Memory B cell (primary cell): ENCODE results near the gene SCYGR4.

ENCODE experiments used
- ATAC-seq: fragments of 150-1000 bp; cut with Tn5 transposase; 2 replicates; pipeline ENCODE4 v1.10.0; 2021; ENCODE audit warnings: low read depth, mild to moderate bottlenecking, moderate library complexity
- DNase-seq, 2 donors: peaks; one replicate each; pipeline ENCODE4 v3.0.0; 2022; ENCODE audit warnings: low spot score in 2 of 2
- H3K27ac Mint-ChIP-seq: one replicate; pipeline ENCODE4 v1.8.0; 2022; ENCODE audit warnings: mild to moderate bottlenecking, moderate library complexity, mixed read lengths
- H3K27me3 Mint-ChIP-seq: one replicate; pipeline ENCODE4 v1.8.0; 2022; ENCODE audit warnings: mixed read lengths
- H3K36me3 Mint-ChIP-seq: one replicate; pipeline ENCODE4 v1.8.0; 2022; ENCODE audit warnings: mild to moderate bottlenecking, mixed read lengths
- H3K4me1 Mint-ChIP-seq: one replicate; pipeline ENCODE4 v1.8.0; 2022; ENCODE audit warnings: mixed read lengths
- H3K4me3 Mint-ChIP-seq: one replicate; pipeline ENCODE4 v1.8.0; 2022; ENCODE audit warnings: mild to moderate bottlenecking, moderate library complexity, mixed read lengths
- H3K9me3 Mint-ChIP-seq: one replicate; pipeline ENCODE4 v1.8.0; 2022; ENCODE audit warnings: mixed read lengths

SCYGR4 gene

DNA sequence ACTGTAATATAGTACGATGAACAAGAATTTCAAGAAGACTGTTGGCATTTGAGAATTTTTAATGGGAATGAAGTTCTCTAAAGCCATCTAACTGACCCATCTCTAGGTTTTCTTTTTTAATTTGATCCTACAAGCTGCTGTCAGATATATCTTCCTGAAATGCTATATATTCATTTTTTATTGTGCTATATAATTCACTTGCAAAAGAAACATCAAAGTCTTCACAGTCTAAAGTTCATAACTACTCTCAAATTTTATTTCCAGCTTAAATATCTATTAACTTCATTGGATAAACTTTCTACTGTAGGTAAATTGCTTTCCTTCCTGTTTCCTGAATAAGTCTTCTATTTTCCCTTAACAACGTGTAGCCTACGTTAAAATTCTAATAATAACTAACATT, 14.9 kb upstream of the SCYGR4 start:
- no peak overlapping the region for H3K4me3 Mint-ChIP-seq
- no peak for DNase-seq
- no peaks in the 10 kb centered on the region for H3K9me3 Mint-ChIP-seq
- H3K27me3 Mint-ChIP-seq: peaks cover 18% of the 10 kb centered on the region
- no peaks in the 10 kb centered on the region for H3K36me3 Mint-ChIP-seq
- ATAC-seq: no peak
- no peaks in the 10 kb centered on the region for H3K4me1 Mint-ChIP-seq
- H3K27ac Mint-ChIP-seq: no peak overlapping the region

GRCh38 chr2:227606476-227606875, 10.8 kb upstream of the SCYGR4 start:
- H3K27ac Mint-ChIP-seq: no peak overlapping the region
- H3K4me1 Mint-ChIP-seq: peaks cover 9% of the 10 kb centered on the region
- no peak overlapping the region for H3K4me3 Mint-ChIP-seq
- DNase-seq: no peak
- no peaks in the 10 kb centered on the region for H3K36me3 Mint-ChIP-seq
- peaks cover 12% of the 10 kb centered on the region for H3K27me3 Mint-ChIP-seq
- ATAC-seq: no peak
- H3K9me3 Mint-ChIP-seq: no peaks in the 10 kb centered on the region

- Mint-ChIP-seq H3K27ac (no peak overlapping the region), H3K4me1 (peaks cover 9% of the 10 kb centered on the region), H3K4me3 (no peak overlapping the region), H3K9me3 (no peaks in the 10 kb centered on the region), H3K36me3 (no peaks in the 10 kb centered on the region), H3K27me3 (peaks cover 13% of the 10 kb centered on the region)
- DNase-seq: no peak
- ATAC-seq: no peak
Observed at GRCh38 chr2:227607941-227608340, 9.4 kb upstream of the SCYGR4 start.

DNA sequence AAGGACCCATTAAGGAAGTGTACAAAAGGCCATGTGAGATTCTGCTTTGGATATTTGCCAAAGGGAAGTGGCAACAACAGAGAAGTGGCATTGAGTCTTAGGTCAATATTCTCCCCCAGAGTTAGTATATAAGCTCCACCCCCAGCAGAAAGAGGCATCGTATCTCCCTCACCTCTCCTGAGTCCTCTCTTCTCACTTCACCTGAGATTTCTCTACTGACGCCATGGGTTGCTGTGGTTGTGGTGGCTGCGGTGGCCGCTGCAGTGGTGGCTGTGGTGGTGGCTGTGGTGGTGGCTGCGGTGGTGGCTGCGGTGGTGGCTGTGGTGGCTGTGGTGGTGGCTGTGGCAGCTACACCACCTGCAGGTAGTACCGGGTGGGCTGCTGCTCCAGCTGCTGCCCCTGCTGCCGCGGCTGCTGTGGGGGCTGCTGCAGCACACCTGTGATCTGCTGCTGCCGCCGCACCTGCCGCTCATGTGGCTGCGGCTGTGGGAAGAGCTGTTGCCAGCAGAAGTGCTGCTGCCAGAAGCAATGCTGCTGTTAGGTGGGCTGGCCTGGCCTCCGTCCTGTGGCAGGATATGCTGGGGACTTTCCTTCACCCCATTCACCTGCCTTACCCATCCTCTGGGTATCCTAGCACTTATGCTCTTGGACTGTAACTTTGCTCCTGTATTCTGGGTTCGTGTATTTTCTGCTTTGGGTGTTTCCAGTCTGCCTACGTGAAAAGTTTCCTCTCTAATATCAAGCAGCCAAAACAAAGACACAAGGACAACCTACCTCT, 8.5 kb upstream of the SCYGR4 start:
- peaks cover 9% of the 10 kb centered on the region for H3K4me1 Mint-ChIP-seq
- H3K4me3 Mint-ChIP-seq: no peak overlapping the region
- peak overlapping the region; percentile 81 for H3K27ac Mint-ChIP-seq
- H3K9me3 Mint-ChIP-seq: no peaks in the 10 kb centered on the region
- DNase-seq: peak; percentile 26 to 38
- ATAC-seq: peak; percentile 93
- peaks cover 13% of the 10 kb centered on the region for H3K27me3 Mint-ChIP-seq
- no peaks in the 10 kb centered on the region for H3K36me3 Mint-ChIP-seq

GRCh38 chr2:227610123-227610522, 7.2 kb upstream of the SCYGR4 start:
- Mint-ChIP-seq H3K9me3 (no peaks in the 10 kb centered on the region), H3K27ac (no peak overlapping the region), H3K4me3 (no peak overlapping the region), H3K4me1 (peaks cover 9% of the 10 kb centered on the region), H3K27me3 (peaks cover 11% of the 10 kb centered on the region), H3K36me3 (no peaks in the 10 kb centered on the region)
- DNase-seq (no peak), ATAC-seq (no peak)

- Mint-ChIP-seq H3K27me3 (peaks cover 16% of the 10 kb centered on the region), H3K9me3 (no peaks in the 10 kb centered on the region), H3K4me3 (no peak overlapping the region), H3K27ac (no peak overlapping the region), H3K36me3 (no peaks in the 10 kb centered on the region), H3K4me1 (peaks cover 9% of the 10 kb centered on the region)
- DNase-seq (no peak), ATAC-seq (no peak)
Observed at GRCh38 chr2:227612546-227613271, 4.6 kb upstream of the SCYGR4 start.

DNA sequence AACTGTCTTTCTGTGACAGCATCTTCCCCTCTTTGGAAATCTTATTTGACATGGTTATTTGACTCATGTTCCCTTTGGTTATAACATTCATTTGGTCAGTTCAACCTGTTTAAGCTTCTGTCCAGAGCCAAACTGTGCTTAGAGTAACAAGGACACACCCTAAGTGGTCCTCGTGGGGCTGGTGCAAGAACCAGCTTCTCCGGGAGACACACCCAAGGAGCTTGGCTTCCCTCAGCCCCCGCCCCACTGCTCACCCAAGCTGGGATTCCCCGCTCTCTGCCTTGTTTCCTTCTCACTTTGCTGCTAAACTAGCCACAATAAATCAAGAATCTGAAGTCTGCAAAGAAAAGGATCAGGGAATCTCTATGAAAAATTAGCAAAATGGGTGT, 4.0 kb upstream of the SCYGR4 start:
- Mint-ChIP-seq H3K4me3 (no peak overlapping the region), H3K4me1 (peaks cover 9% of the 10 kb centered on the region), H3K27me3 (peaks cover 21% of the 10 kb centered on the region), H3K36me3 (no peaks in the 10 kb centered on the region), H3K27ac (no peak overlapping the region), H3K9me3 (no peaks in the 10 kb centered on the region)
- DNase-seq (no peak), ATAC-seq (no peak)

DNA sequence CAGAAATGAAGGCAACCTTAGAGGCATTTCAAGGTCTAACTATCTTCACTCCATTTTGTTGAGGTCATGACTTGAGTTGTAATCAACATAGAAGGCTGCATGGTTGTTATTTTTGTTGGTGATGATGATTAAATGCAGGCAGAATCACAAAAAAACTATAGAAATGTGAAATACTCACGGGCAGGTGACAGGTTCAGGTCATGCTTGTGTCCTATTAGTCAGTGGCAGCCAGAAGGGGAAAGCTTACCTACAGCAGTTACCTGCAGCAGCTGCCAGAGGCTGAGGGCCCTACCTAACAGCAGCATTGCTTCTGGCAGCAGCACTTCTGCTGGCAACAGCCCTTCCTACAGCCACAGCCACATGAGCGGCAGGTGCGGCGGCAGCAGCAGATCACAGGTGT, 3.1 kb upstream of the SCYGR4 start:
- Mint-ChIP-seq H3K36me3 (no peaks in the 10 kb centered on the region), H3K4me3 (no peak overlapping the region)
- no peak for ATAC-seq

GRCh38 chr2:227614740-227615139, 2.6 kb upstream of the SCYGR4 start, which contains the start of gene SCYGR3:
Gene SCYGR3 (minus strand): TSS chr2:227614840. CDS start chr2:227614840, 0 bp downstream.
- Mint-ChIP-seq H3K4me1 (peaks cover 3% of the 10 kb centered on the region), H3K9me3 (no peaks in the 10 kb centered on the region), H3K4me3 (no peak within 1 kb of the TSS), H3K27ac (no peak within 1 kb of the TSS), H3K27me3 (peaks cover 21% of the 10 kb centered on the region), H3K36me3 (no peaks in the 10 kb centered on the region)
- no peak for ATAC-seq
- DNase-seq: no peak

More for the DNA sequence above, 3.1 kb upstream of the SCYGR4 start:
- H3K9me3 Mint-ChIP-seq: no peaks in the 10 kb centered on the region
- peaks cover 21% of the 10 kb centered on the region for H3K27me3 Mint-ChIP-seq
- peaks cover 3% of the 10 kb centered on the region for H3K4me1 Mint-ChIP-seq
- no peak for DNase-seq
- H3K27ac Mint-ChIP-seq: no peak overlapping the region

GRCh38 chr2:227615181-227615580, 2.1 kb upstream of the SCYGR4 start:
- H3K9me3 Mint-ChIP-seq: no peaks in the 10 kb centered on the region
- DNase-seq (no peak), ATAC-seq (no peak)
- H3K4me1 Mint-ChIP-seq: peaks cover under 1% of the 10 kb centered on the region
- H3K4me3 Mint-ChIP-seq: no peak overlapping the region
- H3K36me3 Mint-ChIP-seq: no peaks in the 10 kb centered on the region
- H3K27ac Mint-ChIP-seq: no peak overlapping the region
- peaks cover 21% of the 10 kb centered on the region for H3K27me3 Mint-ChIP-seq

DNA sequence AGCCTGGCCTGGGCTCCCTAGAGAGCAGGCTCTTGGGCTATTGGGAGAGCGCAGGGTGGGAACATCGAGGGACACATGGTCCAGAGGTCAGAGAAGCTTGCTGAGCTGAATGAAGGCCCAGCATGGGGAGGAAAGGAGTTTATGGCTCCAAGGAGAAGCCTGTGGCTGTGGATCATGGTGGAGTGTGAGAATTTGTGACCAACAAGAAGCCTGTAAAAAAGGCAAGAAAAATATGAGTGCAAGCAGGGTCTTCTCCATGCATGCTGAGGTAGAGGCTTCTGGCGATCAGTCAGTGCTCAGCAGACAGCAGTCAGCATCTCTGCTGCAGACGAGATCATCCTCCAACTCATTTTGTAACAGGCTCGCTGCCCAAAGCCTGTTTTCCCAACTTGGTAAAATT, 1.4 kb upstream of the SCYGR4 start:
- ATAC-seq (no peak), DNase-seq (no peak)
- H3K27me3 Mint-ChIP-seq: peaks cover 23% of the 10 kb centered on the region
- H3K4me1 Mint-ChIP-seq: no peaks in the 10 kb centered on the region
- no peak overlapping the region for H3K4me3 Mint-ChIP-seq
- H3K9me3 Mint-ChIP-seq: no peaks in the 10 kb centered on the region
- no peak overlapping the region for H3K27ac Mint-ChIP-seq
- no peaks in the 10 kb centered on the region for H3K36me3 Mint-ChIP-seq

DNA sequence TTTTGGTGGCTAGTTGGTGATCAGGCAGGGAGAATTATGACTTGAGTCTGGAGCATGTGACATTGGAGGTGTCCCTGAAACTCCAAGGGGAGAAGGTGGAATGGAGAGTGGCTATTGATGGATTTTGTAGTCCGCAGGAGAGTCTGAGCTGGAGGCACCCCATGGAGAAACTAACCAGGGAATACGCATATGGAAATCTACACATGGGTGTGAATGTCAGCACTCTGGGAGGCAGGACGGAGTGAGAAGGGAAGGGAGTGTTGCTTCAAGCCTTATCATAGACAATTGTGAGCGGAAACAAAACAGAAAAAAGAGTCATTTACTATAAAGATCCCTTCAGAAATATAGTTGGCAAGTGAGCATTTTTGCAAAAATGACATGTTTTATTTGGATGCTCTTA, 667 bp upstream of the SCYGR4 start:
- H3K9me3 Mint-ChIP-seq: no peaks in the 10 kb centered on the region
- no peak overlapping the region for H3K4me3 Mint-ChIP-seq
- DNase-seq (no peak), ATAC-seq (no peak)
- H3K4me1 Mint-ChIP-seq: no peaks in the 10 kb centered on the region
- no peaks in the 10 kb centered on the region for H3K36me3 Mint-ChIP-seq
- no peak overlapping the region for H3K27ac Mint-ChIP-seq
- H3K27me3 Mint-ChIP-seq: peaks cover 26% of the 10 kb centered on the region

DNA sequence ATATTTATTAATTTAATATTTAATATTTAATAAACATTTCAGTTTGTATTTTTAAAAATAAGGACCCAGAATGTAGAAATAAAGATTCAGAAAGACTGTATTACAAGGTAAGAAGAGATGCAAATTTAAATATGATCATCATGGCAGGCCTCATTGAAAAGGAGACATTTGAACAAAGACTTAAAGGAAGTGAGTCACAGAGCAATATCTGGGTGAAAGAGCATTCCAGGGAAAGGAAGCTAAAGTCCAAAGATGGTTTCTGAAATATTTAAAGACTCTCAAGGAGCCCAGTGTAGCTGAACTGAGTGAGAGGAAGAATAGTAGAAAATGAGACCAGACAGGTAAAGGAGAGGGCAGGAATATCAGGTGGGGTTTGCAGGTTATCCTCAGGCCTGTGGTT, 5.9 kb downstream of the SCYGR4 start:
- DNase-seq: no peak
- no peaks in the 10 kb centered on the region for H3K4me1 Mint-ChIP-seq
- H3K36me3 Mint-ChIP-seq: no peaks in the 10 kb centered on the region
- H3K4me3 Mint-ChIP-seq: no peak overlapping the region
- no peak for ATAC-seq
- peaks cover 1% of the 10 kb centered on the region for H3K9me3 Mint-ChIP-seq
- H3K27me3 Mint-ChIP-seq: peaks cover 12% of the 10 kb centered on the region
- no peak overlapping the region for H3K27ac Mint-ChIP-seq

DNA sequence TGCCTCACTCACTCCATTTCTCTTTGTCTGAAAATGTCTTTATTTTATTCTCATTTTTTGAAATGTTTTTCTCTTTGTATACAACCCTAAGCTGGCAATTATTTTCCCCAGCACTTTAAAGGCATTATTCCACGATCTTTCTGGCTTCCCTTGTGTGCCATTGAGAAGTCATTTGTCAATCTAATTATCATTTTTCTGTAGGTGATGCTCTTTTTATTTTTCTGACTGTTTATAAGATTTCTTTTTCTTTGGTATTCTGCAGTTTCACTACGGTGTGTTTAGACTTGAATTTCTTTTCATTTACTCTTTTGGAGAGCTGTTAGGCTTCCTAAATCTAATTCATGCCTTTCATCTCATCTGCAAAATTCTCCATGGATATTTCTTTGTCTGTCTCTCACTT, 8.1 kb downstream of the SCYGR4 start:
- DNase-seq (no peak), ATAC-seq (no peak)
- Mint-ChIP-seq H3K27me3 (peaks cover 10% of the 10 kb centered on the region), H3K9me3 (peaks cover 1% of the 10 kb centered on the region), H3K27ac (no peak overlapping the region), H3K4me3 (no peak overlapping the region), H3K36me3 (no peaks in the 10 kb centered on the region), H3K4me1 (no peaks in the 10 kb centered on the region)
